H1 (cell line): Measurements from ENCODE around the gene CACNA1E. TPM values are rescaled to one million over a fixed set of nuclear protein-coding genes. Genes with fewer than 3 reads are reported as not detected.

ENCODE experiments used
- CTCF ChIA-PET: fragments of 300-600 bp; sonication (Branson Sonifier 250); formaldehyde crosslinking; loops from one replicate; lab custom pipeline; 2021; ENCODE audit not compliant: partially characterized antibody; lab: Charles Lee
- POLR2A ChIA-PET: fragments of 300-600 bp; sonication (Branson Sonifier 250); formaldehyde crosslinking; loops from one replicate; lab custom pipeline; 2021; ENCODE audit warnings: inconsistent platforms; ENCODE audit not compliant: partially characterized antibody; lab: Charles Lee
- DNase-seq, 2 experiments: peaks; one replicate each; pipeline versions ENCODE4 v3.0.0 to v3.0.0-alpha.2; 2010 to 2022; ENCODE audit warnings: low spot score in 2 of 2, low read depth in 1 of 2, mixed read lengths in 1 of 2
- FAIRE-seq: peaks from 2 replicates; lab custom pipeline; 2011; peaks lifted over from hg19 to GRCh38; lab: Jason Lieb, UNC
- H2AFZ ChIP-seq: 2 replicates; pipeline ENCODE4 v1.8.1; 2012; ENCODE audit warnings: low read length, inconsistent platforms
- H2AK5ac ChIP-seq: 2 replicates; pipeline ENCODE4 v1.6.1; 2013; ENCODE audit warnings: low read depth, low read length
- H2BK120ac ChIP-seq: replicated peaks from 2 replicates; pipeline ENCODE3; 2013; ENCODE audit warnings: low read depth, low read length, inconsistent platforms
- H2BK12ac ChIP-seq: 2 replicates; pipeline ENCODE4 v1.6.1; 2013; ENCODE audit warnings: low read depth, low read length
- H2BK15ac ChIP-seq: 2 replicates; pipeline ENCODE4 v1.6.1; 2013; ENCODE audit warnings: low read length
- H2BK20ac ChIP-seq: 2 replicates; pipeline ENCODE4 v1.6.1; 2013; ENCODE audit warnings: low read length
- H2BK5ac ChIP-seq: 2 replicates; pipeline ENCODE4 v1.6.1; 2013; ENCODE audit warnings: low read depth, low read length
- H3K14ac ChIP-seq: 2 replicates; pipeline ENCODE4 v1.6.1; 2013; ENCODE audit warnings: inconsistent platforms; ENCODE audit not compliant: insufficient read length
- H3K18ac ChIP-seq: 2 replicates; pipeline ENCODE4 v1.6.1; 2013; ENCODE audit warnings: low read length; ENCODE audit errors: extremely low read depth
- H3K23ac ChIP-seq: 2 replicates; pipeline ENCODE4 v1.6.1; 2013; ENCODE audit warnings: inconsistent platforms; ENCODE audit not compliant: insufficient read length
- H3K23me2 ChIP-seq: 2 replicates; pipeline ENCODE4 v1.6.1; 2013; ENCODE audit warnings: low read depth, low read length
- H3K27ac ChIP-seq: 2 replicates; pipeline ENCODE4 v1.6.1; 2011; ENCODE audit warnings: low read depth, low read length, inconsistent platforms
- H3K27me3 ChIP-seq, 4 experiments: replicated peaks in 1 of 4; 1 replicate in 1 of 4; 2 replicates in 3 of 4; pipeline versions ENCODE4 v1.6.1 to v1.8.1; 2011 to 2013; ENCODE audit warnings: low read length in 3 of 4, mild to moderate bottlenecking in 3 of 4, inconsistent platforms in 2 of 4, mixed read lengths in 2 of 4, moderate library complexity in 1 of 4; ENCODE audit not compliant: control insufficient read depth in 3 of 4, insufficient read depth in 3 of 4; ENCODE audit errors: extremely low read depth in 1 of 4
- H3K36me3 ChIP-seq, 4 experiments: 2 replicates each; pipeline versions ENCODE4 v1.6.1 to v1.8.1; 2011 to 2013; ENCODE audit warnings: mild to moderate bottlenecking in 4 of 4, low read length in 3 of 4, moderate library complexity in 2 of 4, control low read depth in 1 of 4, inconsistent platforms in 1 of 4; ENCODE audit not compliant: insufficient read depth in 4 of 4, control insufficient read depth in 2 of 4
- H3K4ac ChIP-seq: replicated peaks from 2 replicates; pipeline ENCODE3; 2013; ENCODE audit warnings: low read length, low read depth, mixed read lengths, inconsistent platforms; ENCODE audit not compliant: insufficient read length
- H3K4me1 ChIP-seq, 4 experiments: replicated peaks in 1 of 4; 1 replicate in 1 of 4; 2 replicates in 3 of 4; pipeline versions ENCODE4 v1.6.1 to v1.8.1; 2011 to 2013; ENCODE audit warnings: low read length in 3 of 4, inconsistent platforms in 2 of 4, mixed read lengths in 1 of 4; ENCODE audit not compliant: insufficient read depth in 4 of 4, control insufficient read depth in 3 of 4
- H3K4me2 ChIP-seq, 2 experiments: 2 replicates each; pipeline versions ENCODE4 v1.6.1 to v1.8.1; 2011 to 2013; ENCODE audit warnings: low read depth in 2 of 2, low read length in 2 of 2, control low read depth in 1 of 2, inconsistent platforms in 1 of 2, mild to moderate bottlenecking in 1 of 2; ENCODE audit not compliant: insufficient read depth in 1 of 2
- H3K4me3 ChIP-seq, 4 experiments: fragments of 200-600, 300-600 bp in 1 of 4; sonication (generic), shearing (Covaris generic), sonication (Bioruptor Twin) in 1 of 4; 2 replicates each; pipeline versions ENCODE4 v1.5.1 to v1.8.1; 2011 to 2016; ENCODE audit warnings: low read length in 4 of 4, low read depth in 3 of 4, control low read depth in 2 of 4, inconsistent platforms in 2 of 4, mild to moderate bottlenecking in 2 of 4, mixed read lengths in 1 of 4, moderate library complexity in 1 of 4; ENCODE audit not compliant: insufficient read depth in 2 of 4; ENCODE audit errors: extremely low read depth in 1 of 4
- H3K56ac ChIP-seq: replicated peaks from 2 replicates; pipeline ENCODE3; 2013; ENCODE audit warnings: low read depth, mild to moderate bottlenecking, mixed read lengths, low read length, inconsistent platforms; ENCODE audit not compliant: insufficient read length
- H3K79me1 ChIP-seq: 2 replicates; pipeline ENCODE4 v1.6.1; 2013; ENCODE audit warnings: low read depth, low read length, control low read depth
- H3K79me2 ChIP-seq, 2 experiments: 2 replicates each; pipeline versions ENCODE4 v1.6.1 to v1.8.1; 2012 to 2013; ENCODE audit warnings: low read length in 2 of 2, mild to moderate bottlenecking in 2 of 2, inconsistent platforms in 1 of 2; ENCODE audit not compliant: insufficient read depth in 2 of 2, control insufficient read depth in 1 of 2
- H3K9ac ChIP-seq, 4 experiments: replicated peaks in 1 of 4; 1 replicate in 1 of 4; 2 replicates in 3 of 4; pipeline versions ENCODE4 v1.6.1 to v1.8.1; 2011 to 2013; ENCODE audit warnings: low read depth in 3 of 4, low read length in 3 of 4, control low read depth in 2 of 4, mild to moderate bottlenecking in 2 of 4, moderate library complexity in 2 of 4, inconsistent platforms in 1 of 4; ENCODE audit errors: extremely low read depth in 1 of 4
- H3K9me3 ChIP-seq, 2 experiments: 2 replicates each; pipeline versions ENCODE4 v1.6.1 to v1.8.1; 2012 to 2013; ENCODE audit warnings: mild to moderate bottlenecking in 2 of 2, moderate library complexity in 2 of 2, control low read depth in 1 of 2, inconsistent platforms in 1 of 2, low read depth in 1 of 2, low read length in 1 of 2, mixed read lengths in 1 of 2; ENCODE audit not compliant: insufficient read depth in 2 of 2
- H4K20me1 ChIP-seq, 2 experiments: replicated peaks in 1 of 2; 2 replicates each; pipeline versions ENCODE3 to v1.8.1; 2011 to 2013; ENCODE audit warnings: inconsistent platforms in 2 of 2, low read length in 2 of 2, mild to moderate bottlenecking in 1 of 2; ENCODE audit not compliant: insufficient read depth in 2 of 2, control insufficient read depth in 1 of 2
- H4K5ac ChIP-seq: 2 replicates; pipeline ENCODE4 v1.6.1; 2013; ENCODE audit warnings: low read length, low read depth, mixed read lengths, inconsistent platforms; ENCODE audit not compliant: insufficient read length
- H4K8ac ChIP-seq: 2 replicates; pipeline ENCODE4 v1.8.0; 2013; ENCODE audit warnings: mild to moderate bottlenecking, moderate library complexity, low read length, inconsistent platforms; ENCODE audit not compliant: insufficient read depth; ENCODE audit errors: extremely low read depth
- H4K91ac ChIP-seq: replicated peaks from 2 replicates; pipeline ENCODE3; 2013; ENCODE audit warnings: low read length, mixed read lengths, inconsistent platforms; ENCODE audit not compliant: insufficient read length
- ATF3 ChIP-seq: IDR thresholded peaks from 2 replicates; pipeline ENCODE4 v1.6.1; 2011; ENCODE audit warnings: low read depth, mild to moderate bottlenecking, low read length; ENCODE audit not compliant: insufficient read depth
- CTBP2 ChIP-seq: IDR thresholded peaks from 2 replicates; pipeline ENCODE4 v1.7.0; 2011; ENCODE audit warnings: borderline replicate concordance, mild to moderate bottlenecking, moderate library complexity, mixed read lengths, low read length; ENCODE audit not compliant: insufficient read depth, insufficient read length
- CTCF ChIP-seq, 3 experiments: IDR thresholded peaks; 1 replicate in 2 of 3; 2 replicates in 1 of 3; pipeline versions ENCODE4 v1.5.1 to v1.6.1; 2011; ENCODE audit warnings: low read length in 3 of 3, mild to moderate bottlenecking in 3 of 3, inconsistent platforms in 2 of 3, low read depth in 1 of 3, moderate library complexity in 1 of 3; ENCODE audit not compliant: insufficient read depth in 1 of 3; ENCODE audit errors: control extremely low read depth in 1 of 3
- GTF2F1 ChIP-seq: IDR thresholded peaks from 2 replicates; pipeline ENCODE4 v1.6.1; 2012; ENCODE audit warnings: low read depth, low read length, improper control_type of control experiment, borderline replicate concordance
- JUND ChIP-seq: IDR thresholded peaks from 2 replicates; pipeline ENCODE4 v1.6.1; 2011; ENCODE audit warnings: mild to moderate bottlenecking, improper control_type of control experiment, low read length
- KDM4A ChIP-seq: IDR thresholded peaks from one replicate; pipeline ENCODE4 v1.7.1; 2012; ENCODE audit warnings: low read depth, mild to moderate bottlenecking, moderate library complexity, low read length, inconsistent platforms; ENCODE audit not compliant: severe bottlenecking
- SIX5 ChIP-seq: IDR thresholded peaks from 2 replicates; pipeline ENCODE4 v1.6.1; 2011; ENCODE audit warnings: mild to moderate bottlenecking, low read depth, low read length
- WGBS, 2 experiments: shearing (Covaris generic) in 1 of 2; methylation state at CpG; one replicate each; pipeline versions ENCODE4 v1.1.6 to v1.1.7; 2013 to 2015; ENCODE audit warnings: low lambda C conversion rate in 2 of 2, mixed read lengths in 2 of 2, inconsistent platforms in 1 of 2, low coverage in 1 of 2, missing lambda C conversion rate in 1 of 2; ENCODE audit not compliant: insufficient replicate concordance in 2 of 2, insufficient coverage in 1 of 2, insufficient read length in 1 of 2; ENCODE audit errors: extremely low coverage in 1 of 2, missing lambda C conversion rate in 1 of 2; 5-methylcytosine and 5-hydroxymethylcytosine counted together
- polyA plus RNA-seq, 7 experiments: library from polyadenylated mRNA; depleted of rRNA in 3 of 7; stranded (reverse) in 5 of 7; unstranded in 2 of 7; fragments of >200 nt in 5 of 7; fragments of 200-250 nt in 2 of 7; gene quantifications; 1 replicate in 5 of 7; 2 replicates in 1 of 7; 4 replicates in 1 of 7; pipeline versions ENCODE4 v1.2.1 to v1.2.3, GENCODE V29; 2011 to 2013; ENCODE audit warnings: missing spikeins in 2 of 7, mixed read lengths in 2 of 7
- total RNA-seq: library from RNA; stranded (reverse); fragmentation: NEBNext Ultra II Directional; extraction: Animal tissue kit (Norgen Biotek cat#: 25700); gene quantifications from 2 replicates; pipeline ENCODE4 v1.2.1, GENCODE V29; 2021

The CACNA1E gene
- total and polyA plus RNA-seq, 2 of the 8 experiments (the other 6 are each of a cell fraction or from before 2014, with no cell fraction given): 0.98 to 1.3 TPM

GRCh38 chr1:181453541-181454201 is 29.6 kb upstream of the CACNA1E start:
- WGBS, 2 experiments: 71% methylated on average over 3 of the region's 3 CpGs; no CpG with 5 or more reads in 1 of the 2 experiments
- Histone ChIP-seq H4K5ac (no peak overlapping the region), H3K4me3 (no peak overlapping the region), H2BK20ac (no peak overlapping the region), H3K4ac (no peak overlapping the region), H4K20me1 (no peaks in the 10 kb centered on the region), H3K56ac (no peak overlapping the region), H3K14ac (no peak overlapping the region), H4K8ac (no peak overlapping the region), H2BK5ac (no peak overlapping the region), H3K36me3 (no peaks in the 10 kb centered on the region), H2BK12ac (no peak overlapping the region), H3K23ac (no peak overlapping the region), H3K9me3 (peaks cover 0 to 6% of the 10 kb centered on the region in 2 experiments; a peak in 1 of 4 replicates), H3K23me2 (no peaks in the 10 kb centered on the region; the same call in 1 of the 2 replicates), H3K9ac (no peak overlapping the region), H2BK120ac (no peak overlapping the region), H3K79me1 (no peaks in the 10 kb centered on the region; the same call in 1 of the 2 replicates), H3K18ac (no peak overlapping the region), H4K91ac (no peak overlapping the region), H2AFZ (no peak overlapping the region)
- CTCF ChIA-PET: no interaction called here
- POLR2A ChIA-PET: interaction anchor here (0.9 kb wide), 1 partner anchor 32 kb away, joined by 3 read pairs; no protein-coding TSS in a partner anchor
- no peak for FAIRE-seq
- no peak for TF ChIP-seq GTF2F1
- no peak for TF ChIP-seq SIX5
- no peak for TF ChIP-seq JUND
- no peak for TF ChIP-seq KDM4A
- TF ChIP-seq CTBP2: no peak
- TF ChIP-seq ATF3: no peak
- TF ChIP-seq CTCF (IDR thresholded peaks at IDR 0.05; ENCODE audit: control extremely low read depth in 1 of 3, insufficient read depth in 1 of 3, low read depth in 1 of 3, low read length in 3 of 3): no peak
- TF ChIP-seq, all 59 proteins: peak for 0
- Histone ChIP-seq H2BK15ac (no peak overlapping the region), H3K79me2 (no peaks in the 10 kb centered on the region), H3K4me1 (no peaks in the 10 kb centered on the region), H2AK5ac (no peak overlapping the region), H3K27ac (no peak overlapping the region), H3K4me2 (no peak overlapping the region), H3K27me3 (peaks cover 0 to 1% (median 0%) of the 10 kb centered on the region in 4 experiments; a peak in 3 of 7 replicates)
- peak in 1 of 2 experiments; percentile 23 for DNase-seq
